ENCODE measurements around the gene PAQR7. TPM values are rescaled to one million over a fixed set of nuclear protein-coding genes. Genes with fewer than 3 reads are reported as not detected.

Gene PAQR7
- total and polyA plus RNA-seq, 3 experiments from 2014 or later, result 0.09 to 8.1 (median 7.9) TPM

DNA sequence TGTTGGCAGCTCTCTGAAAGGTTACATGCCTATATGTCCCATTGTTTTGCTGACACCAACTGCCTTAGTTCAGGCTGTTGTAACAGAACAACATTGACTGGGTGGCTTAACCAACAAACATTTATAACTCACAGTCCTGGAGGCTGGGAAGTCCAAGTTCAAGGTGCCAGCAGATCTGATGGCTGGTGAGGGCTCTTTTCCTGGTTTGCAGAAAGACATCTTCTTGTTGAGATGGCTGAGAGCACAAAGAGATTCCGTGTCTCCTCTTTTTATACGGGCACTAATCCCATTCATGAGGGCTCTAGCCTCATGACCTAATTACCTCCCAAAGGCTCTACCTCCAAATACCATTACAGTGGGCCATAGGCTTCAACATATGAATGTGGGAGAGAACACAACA, 41.0 kb upstream of the PAQR7 start:
- DNase-seq, result no peak
- peaks cover 14% of the 10 kb centered on the region for H3K4me1 ChIP-seq (ENCODE audit: insufficient read depth, low read length)
- H3K36me3 ChIP-seq (ENCODE audit: insufficient read depth, low read length), result no peaks in the 10 kb centered on the region
- Mint-ChIP-seq H3K36me3 (peaks cover 0 to 2% (median 0%) of the 10 kb centered on the region in 3 donors), H3K27ac (no peak overlapping the region), H3K27me3 (no peaks in the 10 kb centered on the region), H3K9me3 (no peaks in the 10 kb centered on the region), H3K4me3 (no peak overlapping the region), H3K4me1 (peaks cover 8 to 21% (median 10%) of the 10 kb centered on the region in 3 donors)
- POLR2A ChIA-PET, result no interaction called here
- CTCF ChIA-PET, result interaction anchor here (0.6 to 6.1 kb wide), 2 partner anchors 21 to 97 kb away, joined by 3 to 30 read pairs; no protein-coding TSS in a partner anchor
- no peaks in the 10 kb centered on the region for H3K9me3 ChIP-seq (ENCODE audit: low read length)
- H3K4me3 ChIP-seq (ENCODE audit: low read length), result no peak overlapping the region
- H3K27ac ChIP-seq (ENCODE audit: low read depth, low read length), result no peak overlapping the region
- no peaks in the 10 kb centered on the region for H3K27me3 ChIP-seq (ENCODE audit: insufficient read depth, low read length, poor library complexity, severe bottlenecking)

GRCh38 chr1:25914074-25914995, 38.8 kb upstream of the PAQR7 start:
- H3K9me3 Mint-ChIP-seq, result no peaks in the 10 kb centered on the region
- H3K4me3 Mint-ChIP-seq, result no peak overlapping the region
- no peaks in the 10 kb centered on the region for H3K27me3 Mint-ChIP-seq
- no peaks in the 10 kb centered on the region for H3K36me3 ChIP-seq (ENCODE audit: insufficient read depth, low read length)
- CTCF ChIA-PET, result interaction anchor here (0.7 to 6.1 kb wide), 4 partner anchors 9 to 83 kb away, joined by 3 to 30 read pairs (median 4); partner anchors contain the start of gene PAFAH2
- POLR2A ChIA-PET, result interaction anchor here (0.6 kb wide), 1 partner anchor 239 kb away, joined by 8 read pairs; no protein-coding TSS in a partner anchor
- no peak overlapping the region for H3K27ac Mint-ChIP-seq
- H3K27me3 ChIP-seq (ENCODE audit: insufficient read depth, low read length, poor library complexity, severe bottlenecking), result no peaks in the 10 kb centered on the region
- no peak for DNase-seq
- H3K27ac ChIP-seq (ENCODE audit: low read depth, low read length), result no peak overlapping the region
- H3K36me3 Mint-ChIP-seq, result no peaks in the 10 kb centered on the region
- H3K4me1 ChIP-seq (ENCODE audit: insufficient read depth, low read length), result peaks cover 14% of the 10 kb centered on the region
- H3K4me1 Mint-ChIP-seq, result peaks cover 8 to 17% (median 10%) of the 10 kb centered on the region in 3 donors
- no peak overlapping the region for H3K4me3 ChIP-seq (ENCODE audit: low read length)
- H3K9me3 ChIP-seq (ENCODE audit: low read length), result no peaks in the 10 kb centered on the region

GRCh38 chr1:25913206-25913605, 37.7 kb upstream of the PAQR7 start:
- Mint-ChIP-seq H3K27me3 (no peaks in the 10 kb centered on the region), H3K9me3 (no peaks in the 10 kb centered on the region), H3K27ac (no peak overlapping the region), H3K4me1 (peaks cover 6 to 12% (median 7%) of the 10 kb centered on the region in 3 donors), H3K4me3 (no peak overlapping the region), H3K36me3 (no peaks in the 10 kb centered on the region)
- H3K27me3 ChIP-seq (ENCODE audit: insufficient read depth, low read length, poor library complexity, severe bottlenecking), result no peaks in the 10 kb centered on the region
- POLR2A ChIA-PET, result no interaction called here
- H3K4me3 ChIP-seq (ENCODE audit: low read length), result no peak overlapping the region
- CTCF ChIA-PET, result interaction anchor here (1.0 to 6.1 kb wide), 2 partner anchors 8 to 18 kb away, joined by 3 to 30 read pairs; no protein-coding TSS in a partner anchor
- H3K9me3 ChIP-seq (ENCODE audit: low read length), result no peaks in the 10 kb centered on the region
- peaks cover 8% of the 10 kb centered on the region for H3K4me1 ChIP-seq (ENCODE audit: insufficient read depth, low read length)
- DNase-seq, result no peak
- H3K27ac ChIP-seq (ENCODE audit: low read depth, low read length), result no peak overlapping the region
- no peaks in the 10 kb centered on the region for H3K36me3 ChIP-seq (ENCODE audit: insufficient read depth, low read length)

- H3K36me3 Mint-ChIP-seq, result no peaks in the 10 kb centered on the region
- H3K4me1 ChIP-seq (ENCODE audit: insufficient read depth, low read length), result no peaks in the 10 kb centered on the region
- H3K27ac ChIP-seq (ENCODE audit: low read depth, low read length), result no peak overlapping the region
- ChIA-PET POLR2A (no interaction called here), CTCF (interaction anchor here (0.6 to 6.1 kb wide), 2 partner anchors 17 to 229 kb away, joined by 3 to 30 read pairs; no protein-coding TSS in a partner anchor)
- H3K4me3 ChIP-seq (ENCODE audit: low read length), result no peak overlapping the region
- peak overlapping the region in 1 of 8 donors; percentile 19 for H3K27ac Mint-ChIP-seq
- H3K9me3 Mint-ChIP-seq, result no peaks in the 10 kb centered on the region
- H3K27me3 ChIP-seq (ENCODE audit: insufficient read depth, low read length, poor library complexity, severe bottlenecking), result no peaks in the 10 kb centered on the region
- no peaks in the 10 kb centered on the region for H3K27me3 Mint-ChIP-seq
- H3K4me1 Mint-ChIP-seq, result peaks cover 2 to 7% (median 3%) of the 10 kb centered on the region in 3 donors
- no peak overlapping the region for H3K4me3 Mint-ChIP-seq
- DNase-seq, result no peak
- no peaks in the 10 kb centered on the region for H3K9me3 ChIP-seq (ENCODE audit: low read length)
- H3K36me3 ChIP-seq (ENCODE audit: insufficient read depth, low read length), result no peaks in the 10 kb centered on the region
Observed at GRCh38 chr1:25912076-25912831, 36.7 kb upstream of the PAQR7 start.

DNA sequence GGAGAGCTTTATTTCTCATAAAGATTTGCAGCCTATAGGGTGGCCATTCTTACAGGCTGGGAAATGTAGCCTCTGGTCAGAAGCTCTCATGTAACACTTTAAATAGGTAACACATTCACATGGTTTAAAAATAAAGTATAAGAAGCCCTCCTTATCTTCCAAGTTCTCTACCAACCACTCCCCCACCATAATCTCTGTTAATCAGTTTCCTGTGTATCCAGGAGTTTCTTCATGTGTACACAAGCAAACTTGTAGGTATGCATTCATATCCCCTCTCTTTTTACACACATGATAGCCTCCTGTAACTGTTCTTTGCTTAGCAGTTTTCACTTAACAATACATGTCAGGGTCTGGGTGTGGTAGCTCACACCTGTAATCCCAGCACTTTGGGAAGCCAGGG, 35.7 kb upstream of the PAQR7 start:
- Histone ChIP-seq H3K27ac (ENCODE audit: low read depth, low read length) (no peak overlapping the region), H3K9me3 (ENCODE audit: low read length) (no peaks in the 10 kb centered on the region), H3K27me3 (ENCODE audit: insufficient read depth, low read length, poor library complexity, severe bottlenecking) (no peaks in the 10 kb centered on the region), H3K4me3 (ENCODE audit: low read length) (no peak overlapping the region), H3K4me1 (ENCODE audit: insufficient read depth, low read length) (no peaks in the 10 kb centered on the region), H3K36me3 (ENCODE audit: insufficient read depth, low read length) (no peaks in the 10 kb centered on the region)
- H3K9me3 Mint-ChIP-seq, result no peaks in the 10 kb centered on the region
- H3K36me3 Mint-ChIP-seq, result peaks cover 0 to 1% (median 0%) of the 10 kb centered on the region in 3 donors
- H3K27me3 Mint-ChIP-seq, result no peaks in the 10 kb centered on the region
- H3K4me3 Mint-ChIP-seq, result no peak overlapping the region
- H3K27ac Mint-ChIP-seq, result no peak overlapping the region
- ChIA-PET POLR2A (no interaction called here), CTCF (interaction anchor here (1.1 to 6.1 kb wide), 2 partner anchors 11 to 16 kb away, joined by 3 to 30 read pairs; no protein-coding TSS in a partner anchor)
- peaks cover 4 to 9% (median 8%) of the 10 kb centered on the region in 3 donors for H3K4me1 Mint-ChIP-seq
- DNase-seq, result no peak

- H3K9me3 ChIP-seq (ENCODE audit: low read length), result no peaks in the 10 kb centered on the region
- Mint-ChIP-seq H3K9me3 (no peaks in the 10 kb centered on the region), H3K36me3 (peaks cover 0 to 6% (median 0%) of the 10 kb centered on the region in 3 donors), H3K27me3 (no peaks in the 10 kb centered on the region), H3K27ac (peak overlapping the region in 5 of 8 donors; percentile 14 to 67 (median 61)), H3K4me1 (peaks cover 15 to 21% (median 21%) of the 10 kb centered on the region in 3 donors), H3K4me3 (peak overlapping the region in 1 of 7 donors; percentile 80)
- ChIA-PET CTCF (interaction anchor here (1.1 kb wide), 1 partner anchor 14 kb away, joined by 4 read pairs; no protein-coding TSS in a partner anchor), POLR2A (no interaction called here)
- H3K4me1 ChIP-seq (ENCODE audit: insufficient read depth, low read length), result peaks cover 9% of the 10 kb centered on the region
- H3K27ac ChIP-seq (ENCODE audit: low read depth, low read length), result no peak overlapping the region
- no peaks in the 10 kb centered on the region for H3K27me3 ChIP-seq (ENCODE audit: insufficient read depth, low read length, poor library complexity, severe bottlenecking)
- H3K4me3 ChIP-seq (ENCODE audit: low read length), result no peak overlapping the region
- DNase-seq, result no peak
- H3K36me3 ChIP-seq (ENCODE audit: insufficient read depth, low read length), result no peaks in the 10 kb centered on the region
Observed at GRCh38 chr1:25909040-25909439, 33.5 kb upstream of the PAQR7 start.

GRCh38 chr1:25908161-25908560, 32.7 kb upstream of the PAQR7 start:
- no peak overlapping the region for H3K27ac ChIP-seq (ENCODE audit: low read depth, low read length)
- H3K4me1 Mint-ChIP-seq, result peaks cover 15 to 26% (median 25%) of the 10 kb centered on the region in 3 donors
- H3K27me3 ChIP-seq (ENCODE audit: insufficient read depth, low read length, poor library complexity, severe bottlenecking), result no peaks in the 10 kb centered on the region
- no peak for DNase-seq
- no peaks in the 10 kb centered on the region for H3K9me3 Mint-ChIP-seq
- H3K27me3 Mint-ChIP-seq, result no peaks in the 10 kb centered on the region
- H3K4me3 Mint-ChIP-seq, result peak overlapping the region in 1 of 7 donors; percentile 80
- no peaks in the 10 kb centered on the region for H3K9me3 ChIP-seq (ENCODE audit: low read length)
- no peaks in the 10 kb centered on the region for H3K36me3 ChIP-seq (ENCODE audit: insufficient read depth, low read length)
- ChIA-PET CTCF (interaction anchor here (0.7 to 1.1 kb wide), 2 partner anchors 13 to 15 kb away, joined by 3 to 4 read pairs; no protein-coding TSS in a partner anchor), POLR2A (no interaction called here)
- peak overlapping the region in 2 of 8 donors; percentile 33 to 67 for H3K27ac Mint-ChIP-seq
- peaks cover 0 to 7% (median 0%) of the 10 kb centered on the region in 3 donors for H3K36me3 Mint-ChIP-seq
- no peak overlapping the region for H3K4me3 ChIP-seq (ENCODE audit: low read length)
- H3K4me1 ChIP-seq (ENCODE audit: insufficient read depth, low read length), result peaks cover 12% of the 10 kb centered on the region
